H9 (cell line): ENCODE data around the gene MPHOSPH6. TPM values are rescaled to one million over a fixed set of nuclear protein-coding genes. Genes with fewer than 3 reads are reported as not detected.

Experiments
- DNase-seq: peaks from one replicate; pipeline ENCODE4 v3.0.0-alpha.2; 2017
- H2AFZ ChIP-seq: one replicate; pipeline ENCODE4 v1.6.1; 2013; ENCODE audit warnings: mild to moderate bottlenecking, low read length, control low read depth, moderate library complexity
- H2AK5ac ChIP-seq: 2 replicates; pipeline ENCODE4 v1.6.1; 2013; ENCODE audit warnings: low read length, control low read depth, mixed read lengths; ENCODE audit not compliant: insufficient read length
- H2BK120ac ChIP-seq: one replicate; pipeline ENCODE4 v1.6.1; 2013; ENCODE audit warnings: low read depth, mild to moderate bottlenecking, low read length, control low read depth, inconsistent platforms; ENCODE audit not compliant: poor library complexity, severe bottlenecking
- H2BK12ac ChIP-seq: 2 replicates; pipeline ENCODE4 v1.6.1; 2013; ENCODE audit warnings: low read length, control low read depth, mixed read lengths, low read depth; ENCODE audit not compliant: insufficient read length
- H2BK15ac ChIP-seq: 2 replicates; pipeline ENCODE4 v1.6.1; 2013; ENCODE audit warnings: low read depth, low read length, control low read depth
- H2BK20ac ChIP-seq: one replicate; pipeline ENCODE4 v1.6.1; 2013; ENCODE audit warnings: low read depth, mild to moderate bottlenecking, low read length, control low read depth, inconsistent platforms; ENCODE audit not compliant: poor library complexity, severe bottlenecking
- H2BK5ac ChIP-seq: 2 replicates; pipeline ENCODE4 v1.6.1; 2013; ENCODE audit warnings: low read length, control low read depth, mixed read lengths; ENCODE audit not compliant: insufficient read length
- H3K14ac ChIP-seq: 2 replicates; pipeline ENCODE4 v1.6.1; 2013; ENCODE audit warnings: low read length, control low read depth; ENCODE audit not compliant: insufficient read depth
- H3K18ac ChIP-seq: 2 replicates; pipeline ENCODE4 v1.6.1; 2013; ENCODE audit warnings: low read depth, mild to moderate bottlenecking, mixed read lengths, low read length, control low read depth; ENCODE audit not compliant: insufficient read length
- H3K23ac ChIP-seq: 2 replicates; pipeline ENCODE4 v1.6.1; 2013; ENCODE audit warnings: low read length, control low read depth, mixed read lengths, low read depth; ENCODE audit not compliant: insufficient read length
- H3K23me2 ChIP-seq: 2 replicates; pipeline ENCODE4 v1.6.1; 2013; ENCODE audit warnings: low read depth, mild to moderate bottlenecking, mixed read lengths, low read length, control low read depth; ENCODE audit not compliant: insufficient read length, poor library complexity, severe bottlenecking
- H3K27ac ChIP-seq: 2 replicates; pipeline ENCODE4 v1.5.1; 2013; ENCODE audit warnings: low read length, control low read depth, mixed read lengths, low read depth; ENCODE audit not compliant: insufficient read length
- H3K27me3 ChIP-seq: 2 replicates; pipeline ENCODE4 v1.6.1; 2013; ENCODE audit warnings: low read length, control low read depth, inconsistent platforms; ENCODE audit not compliant: insufficient read depth
- H3K4ac ChIP-seq: 2 replicates; pipeline ENCODE4 v1.6.1; 2013; ENCODE audit warnings: low read depth, mild to moderate bottlenecking, control low read depth, inconsistent platforms, low read length, moderate library complexity
- H3K4me1 ChIP-seq: 2 replicates; pipeline ENCODE4 v1.6.1; 2013; ENCODE audit warnings: low read length, control low read depth, inconsistent platforms; ENCODE audit not compliant: insufficient read depth
- H3K4me2 ChIP-seq: 2 replicates; pipeline ENCODE4 v1.6.1; 2013; ENCODE audit warnings: low read length, control low read depth, mixed read lengths; ENCODE audit not compliant: insufficient read length, insufficient read depth
- H3K56ac ChIP-seq: 2 replicates; pipeline ENCODE4 v1.6.1; 2013; ENCODE audit warnings: low read depth, mild to moderate bottlenecking, mixed read lengths, low read length, control low read depth; ENCODE audit not compliant: insufficient read length
- H3K79me1 ChIP-seq: 2 replicates; pipeline ENCODE4 v1.6.1; 2013; ENCODE audit warnings: low read depth, mild to moderate bottlenecking, moderate library complexity, low read length, control low read depth, inconsistent platforms; ENCODE audit not compliant: insufficient read depth, poor library complexity, severe bottlenecking
- H3K79me2 ChIP-seq: 2 replicates; pipeline ENCODE4 v1.6.1; 2013; ENCODE audit warnings: low read length, control low read depth, inconsistent platforms; ENCODE audit not compliant: insufficient read depth
- H3K9ac ChIP-seq: 2 replicates; pipeline ENCODE4 v1.6.1; 2013; ENCODE audit warnings: low read length, control low read depth, mixed read lengths; ENCODE audit not compliant: insufficient read length; ENCODE audit errors: extremely low read depth
- H3K9me3 ChIP-seq: one replicate; pipeline ENCODE4 v1.6.1; 2013; ENCODE audit warnings: low read depth, low read length, inconsistent platforms; ENCODE audit not compliant: control insufficient read depth
- H3T11ph ChIP-seq: one replicate; pipeline ENCODE4 v1.6.1; 2013; ENCODE audit warnings: mild to moderate bottlenecking, low read length, control low read depth, inconsistent platforms
- H4K20me1 ChIP-seq: one replicate; pipeline ENCODE4 v1.6.1; 2013; ENCODE audit not compliant: control insufficient read depth, insufficient read length, insufficient read depth
- H4K5ac ChIP-seq: 2 replicates; pipeline ENCODE4 v1.6.1; 2013; ENCODE audit warnings: low read depth, mild to moderate bottlenecking, mixed read lengths, low read length, control low read depth; ENCODE audit not compliant: insufficient read length
- H4K8ac ChIP-seq: replicated peaks from 2 replicates; pipeline ENCODE4 v1.6.1; 2013; ENCODE audit warnings: low read length, control low read depth, mixed read lengths, low read depth; ENCODE audit not compliant: insufficient read length
- H4K91ac ChIP-seq: 2 replicates; pipeline ENCODE4 v1.6.1; 2013; ENCODE audit warnings: low read depth, mild to moderate bottlenecking, moderate library complexity, mixed read lengths, low read length, control low read depth; ENCODE audit not compliant: insufficient read length
- H3K27ac Mint-ChIP-seq, 3 experiments: 2 replicates in 2 of 3; 3 replicates in 1 of 3; pipeline ENCODE4 v1.8.0; 2020 to 2021; ENCODE audit warnings: mixed read lengths in 3 of 3, mild to moderate bottlenecking in 1 of 3, moderate library complexity in 1 of 3
- H3K27me3 Mint-ChIP-seq: 2 replicates; pipeline ENCODE4 v1.8.0; 2021; ENCODE audit warnings: low read depth, mild to moderate bottlenecking, moderate library complexity, mixed read lengths
- H3K36me3 Mint-ChIP-seq, 3 experiments: 2 replicates in 2 of 3; 3 replicates in 1 of 3; pipeline ENCODE4 v1.8.0; 2020 to 2021; ENCODE audit warnings: low read depth in 3 of 3, mixed read lengths in 3 of 3; ENCODE audit not compliant: insufficient read depth in 1 of 3
- H3K4me1 Mint-ChIP-seq, 2 experiments: 2 replicates each; pipeline ENCODE4 v1.8.0; 2020; ENCODE audit warnings: mixed read lengths in 2 of 2
- H3K4me3 Mint-ChIP-seq, 2 experiments: 2 replicates in 1 of 2; 3 replicates in 1 of 2; pipeline ENCODE4 v1.8.0; 2020 to 2021; ENCODE audit warnings: mild to moderate bottlenecking in 2 of 2, mixed read lengths in 2 of 2, moderate library complexity in 1 of 2
- H3K9me3 Mint-ChIP-seq, 2 experiments: 2 replicates in 1 of 2; 3 replicates in 1 of 2; pipeline ENCODE4 v1.8.0; 2020; ENCODE audit warnings: mild to moderate bottlenecking in 2 of 2, mixed read lengths in 2 of 2, moderate library complexity in 1 of 2
- CTCF ChIP-seq: fragments of 200-600 bp; sonication (generic); conservative IDR thresholded peaks from 3 replicates; pipeline ENCODE4 v1.8.0; 2021; ENCODE audit warnings: antibody characterized with exemption, mild to moderate bottlenecking
- WGBS: extraction: QIAGEN DNeasy Blood & Tissue Kit; methylation state at CpG from one replicate; pipeline ENCODE4 v1.1.7; 2013; ENCODE audit warnings: missing lambda C conversion rate, low lambda C conversion rate, mixed read lengths; ENCODE audit not compliant: insufficient read length; ENCODE audit errors: extremely low coverage; 5-methylcytosine and 5-hydroxymethylcytosine counted together
- total RNA-seq: library from RNA; stranded (reverse); gene quantifications from 2 replicates; pipeline ENCODE4 v1.2.1, GENCODE V29; 2021

MPHOSPH6 gene
- total RNA-seq, 1 experiment from 2014 or later = 38.3 TPM

- H3K4me1 ChIP-seq = no peaks in the 10 kb centered on the region; the same call in 1 of the 2 replicates
- H3K4ac ChIP-seq = no peak overlapping the region
- no peaks in the 10 kb centered on the region for H3K27me3 ChIP-seq
- Mint-ChIP-seq H3K4me3 (no peak overlapping the region), H3K9me3 (peaks cover 0 to 4% of the 10 kb centered on the region in 2 experiments; a peak in 1 of 5 replicates), H3K27me3 (no peaks in the 10 kb centered on the region), H3K36me3 (peaks cover 35 to 52% (median 44%) of the 10 kb centered on the region in 3 experiments), H3K4me1 (peaks cover 7 to 12% of the 10 kb centered on the region in 2 experiments; a peak in 2 of 4 replicates), H3K27ac (no peak overlapping the region; a peak in 2 of 7 replicates)
- DNase-seq = no peak
- H4K91ac ChIP-seq = no peak overlapping the region
- H3T11ph ChIP-seq = no peak overlapping the region
- H2BK120ac ChIP-seq = no peak overlapping the region
- no peak overlapping the region for H3K56ac ChIP-seq
- H2AFZ ChIP-seq = no peak overlapping the region
- no peak for TF ChIP-seq CTCF
- no peak overlapping the region for H3K23ac ChIP-seq
- H3K79me2 ChIP-seq = peaks cover 1% of the 10 kb centered on the region; the same call in 1 of the 2 replicates
- H3K18ac ChIP-seq = no peak overlapping the region
- no peak overlapping the region for H2BK12ac ChIP-seq
- H4K20me1 ChIP-seq = no peaks in the 10 kb centered on the region
- no peak overlapping the region for H3K14ac ChIP-seq
- H3K9ac ChIP-seq = no peak overlapping the region
- no peak overlapping the region for H2BK5ac ChIP-seq
- H2AK5ac ChIP-seq = no peak overlapping the region
- no peak overlapping the region for H2BK20ac ChIP-seq
- H3K4me2 ChIP-seq = no peak overlapping the region
- no peaks in the 10 kb centered on the region for H3K9me3 ChIP-seq
- no peak overlapping the region for H3K27ac ChIP-seq
- H4K8ac ChIP-seq = no peak overlapping the region
- no peak overlapping the region for H4K5ac ChIP-seq
- WGBS = no CpG with 5 or more reads among the region's 14 CpGs
- H3K79me1 ChIP-seq = no peaks in the 10 kb centered on the region
- H2BK15ac ChIP-seq = no peak overlapping the region
- H3K23me2 ChIP-seq = no peaks in the 10 kb centered on the region
Measured at GRCh38 chr16:82156761-82157533, 13.1 kb downstream of the MPHOSPH6 start.
